ENCODE results near the gene C12orf42.
"Not testable (repeated sequence)": the region's sequence is repeated elsewhere in the genome, so short reads cannot be mapped to it uniquely, and the experiment has no call there.

The C12orf42 gene

DNA sequence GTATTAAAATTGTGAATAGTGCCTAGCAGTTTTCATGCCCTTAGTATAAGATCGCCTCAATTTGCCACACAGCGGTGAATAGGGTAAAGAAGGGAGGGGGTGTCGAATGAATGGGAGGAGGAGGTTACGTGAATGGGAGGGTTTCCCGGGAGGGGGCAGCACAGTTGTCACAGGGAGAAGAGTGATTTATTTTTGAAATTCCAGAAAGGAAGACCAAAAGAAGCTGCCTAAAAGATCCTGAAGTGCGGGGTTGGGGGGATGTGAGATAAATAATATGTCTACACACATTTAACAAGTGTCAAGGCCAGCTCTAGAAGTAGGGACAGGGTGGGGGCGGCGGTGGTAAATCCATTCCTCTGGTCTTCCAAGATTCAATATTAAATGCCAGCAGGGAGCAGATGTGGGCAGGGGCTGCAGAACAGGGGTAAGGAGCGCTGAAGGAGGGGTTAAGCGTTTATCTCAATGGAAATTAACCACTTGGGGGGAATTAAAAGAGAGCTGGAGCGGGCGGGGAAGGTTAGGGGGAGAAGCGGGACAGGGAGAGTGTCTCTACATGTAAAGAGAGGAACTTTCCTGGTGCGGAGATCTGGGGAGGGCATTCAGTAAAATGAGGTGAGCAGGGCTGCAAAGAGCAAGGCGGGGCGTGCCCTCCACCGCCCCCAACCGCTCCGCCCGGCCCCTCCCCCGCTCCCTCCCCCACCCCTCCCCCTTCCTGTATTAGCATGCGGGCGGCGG is 867 bp downstream of the C12orf42 start:
- no peak for DNase-seq

DNA sequence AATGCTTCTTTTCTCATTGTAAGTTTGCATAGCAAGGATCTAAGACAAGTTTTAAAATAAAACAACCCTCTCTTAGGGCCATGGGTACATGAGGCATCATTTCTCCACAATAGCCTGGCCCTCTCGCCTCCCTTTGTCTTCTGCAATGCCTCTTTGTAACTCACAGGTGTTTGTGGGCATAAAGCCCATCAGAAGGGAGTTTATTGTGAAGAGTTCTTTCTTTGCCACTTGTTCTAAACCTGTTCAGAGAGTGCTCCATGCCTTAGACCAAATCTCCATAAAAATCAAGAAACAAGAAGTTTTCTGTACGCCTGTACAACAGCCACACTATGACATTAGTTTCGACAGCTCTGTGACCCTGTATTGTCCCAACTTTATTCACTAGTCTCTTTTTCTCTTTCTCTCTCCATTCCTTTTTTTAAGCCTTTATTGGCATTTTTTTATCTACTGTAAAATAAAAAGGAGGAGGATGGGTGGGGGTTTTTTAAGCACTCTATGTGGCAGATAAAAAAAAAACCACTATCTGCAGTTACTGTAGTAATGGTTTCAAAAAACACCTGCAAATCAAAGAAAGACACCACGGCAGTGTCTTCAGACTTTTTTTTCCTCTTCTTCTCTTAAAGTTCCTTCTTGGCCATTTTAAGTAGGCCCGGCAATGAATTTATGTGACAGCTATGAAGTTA is 1.6 kb downstream of the C12orf42 start:
- no peak for DNase-seq

DNA sequence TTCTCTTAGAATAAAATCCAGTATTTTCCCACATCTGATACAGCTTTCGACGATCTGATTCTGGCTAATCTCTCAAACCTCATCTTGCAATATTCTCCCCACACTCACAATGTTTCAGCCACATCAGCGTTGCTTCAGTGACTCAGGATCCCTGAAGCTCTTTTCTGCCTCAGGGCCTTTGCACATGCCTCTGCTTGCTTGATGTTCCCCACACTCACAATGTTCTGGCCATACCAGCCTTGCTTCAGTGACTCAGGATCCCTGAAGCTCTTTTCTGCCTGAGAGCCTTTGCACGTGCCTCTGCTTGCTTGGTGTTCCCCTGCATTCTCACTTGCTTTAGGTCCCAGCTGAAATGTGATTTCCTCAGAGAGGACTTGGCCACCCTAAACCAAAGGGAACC is 2.6 kb downstream of the C12orf42 start:
- DNase-seq, result no peak

DNA sequence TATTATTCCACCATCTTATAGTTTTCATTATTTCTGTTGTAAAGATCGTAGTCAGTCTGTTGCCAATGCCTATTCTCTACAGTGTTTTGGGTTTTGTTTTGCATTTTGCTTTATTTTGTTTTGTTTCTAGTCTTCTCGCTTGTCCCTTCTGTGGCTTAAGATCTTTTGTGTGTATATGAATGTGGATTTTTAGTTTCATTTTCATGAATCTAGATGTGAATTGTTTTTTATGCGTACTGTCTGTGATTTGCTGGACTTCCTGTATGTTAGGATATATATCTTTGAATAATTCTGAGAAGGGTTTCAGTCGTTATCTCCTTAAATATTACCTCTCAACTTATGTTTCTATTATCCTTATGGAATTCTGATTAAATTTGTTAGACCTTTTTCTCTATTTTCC is 13.4 kb downstream of the C12orf42 start:
- DNase-seq, result no peak

DNA sequence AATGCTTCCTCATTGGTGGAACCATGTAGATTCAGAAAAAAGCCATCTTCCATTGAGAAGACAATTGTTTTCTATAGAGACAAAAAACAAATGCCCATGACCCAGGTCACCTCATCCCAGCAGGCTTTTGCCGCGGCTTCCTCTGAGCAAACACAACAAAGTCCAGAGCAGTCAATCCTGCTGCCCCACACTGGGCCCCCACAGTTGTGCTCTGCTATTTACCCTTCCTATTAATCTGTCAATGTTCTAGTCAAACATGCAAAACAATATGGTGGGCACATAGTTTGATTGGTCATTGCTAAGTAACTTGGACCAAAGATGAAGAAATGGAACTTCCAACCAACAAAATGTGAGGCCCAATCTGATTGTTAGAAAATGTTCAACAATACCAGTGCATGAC is 20.7 kb downstream of the C12orf42 start:
- no peak for DNase-seq

DNA sequence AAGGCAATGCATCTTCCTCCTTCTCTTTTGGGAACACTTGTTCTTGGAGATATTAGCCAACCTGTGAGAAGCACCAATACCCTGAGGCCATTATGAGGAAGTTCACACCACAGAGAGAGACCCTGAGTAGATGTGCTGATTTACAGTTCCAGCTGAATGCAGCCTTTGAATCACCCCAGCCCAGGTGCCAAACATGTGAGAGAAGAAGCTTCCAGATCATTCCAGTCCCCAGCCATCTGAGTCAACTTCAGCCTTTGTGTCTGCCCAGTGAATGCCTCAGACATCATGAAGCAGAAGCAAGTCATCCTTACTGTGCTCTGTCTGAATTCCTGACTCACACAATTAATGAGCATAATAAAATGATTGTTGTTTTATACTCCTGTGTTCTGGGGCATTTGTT is 25.1 kb downstream of the C12orf42 start:
- no peak for DNase-seq

DNA sequence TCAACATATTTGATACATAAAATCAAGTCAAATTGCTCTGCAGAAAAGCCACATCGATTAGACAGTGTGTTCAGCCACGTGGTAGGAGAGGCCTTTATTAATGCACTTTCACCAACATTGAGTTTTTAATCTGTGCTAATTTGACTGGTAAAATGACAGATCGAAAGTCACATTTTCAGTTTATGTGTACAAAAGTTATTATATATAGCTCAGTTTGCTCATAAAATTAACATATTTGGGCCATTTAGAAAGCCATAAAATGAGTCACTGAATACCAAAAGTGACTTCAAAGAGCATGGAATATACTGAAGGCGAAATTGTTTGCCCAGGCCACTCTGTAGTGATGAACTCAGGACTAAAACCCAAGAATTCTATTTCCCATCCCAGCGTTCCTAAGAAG is 26.0 kb downstream of the C12orf42 start:
- no peak for DNase-seq

DNA sequence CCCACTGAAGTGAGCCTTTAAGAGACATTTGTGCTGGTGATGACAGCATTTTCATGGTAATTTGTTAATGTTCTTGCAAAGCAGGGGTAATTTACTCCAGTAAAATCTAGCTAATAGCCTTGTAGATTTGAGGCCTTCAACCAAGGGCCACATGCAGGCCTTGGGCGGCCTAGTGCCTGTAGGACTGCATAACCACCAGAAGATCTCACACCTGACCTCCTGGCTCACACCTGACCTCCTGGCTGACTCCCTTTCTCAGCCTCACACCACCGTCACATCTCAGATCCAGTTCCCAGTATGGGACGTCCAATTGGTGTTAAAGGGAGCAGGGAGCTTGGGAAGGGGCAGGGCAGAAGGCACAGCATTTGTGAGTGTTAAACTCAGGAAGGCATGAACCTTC is 26.9 kb downstream of the C12orf42 start:
- DNase-seq, result no peak

DNA sequence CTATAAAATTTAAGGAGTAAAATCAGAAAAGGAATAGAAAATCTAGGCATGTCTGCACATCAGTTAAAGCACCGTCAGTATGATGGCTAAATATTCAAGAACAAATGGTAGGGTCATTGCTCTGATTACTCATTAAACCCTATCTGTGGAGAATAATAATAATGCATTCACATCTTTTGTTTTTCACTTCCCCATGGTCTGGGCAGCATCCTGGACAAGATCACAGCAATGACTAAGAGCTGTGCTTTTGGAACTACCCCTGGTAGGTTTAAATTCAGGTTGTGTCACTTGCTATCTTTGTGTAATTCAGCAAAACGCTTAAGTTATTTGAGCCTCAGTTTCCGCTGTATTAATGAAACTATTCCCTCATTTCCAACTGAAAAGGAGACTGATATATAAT is 33.1 kb downstream of the C12orf42 start:
- no peak for DNase-seq

DNA sequence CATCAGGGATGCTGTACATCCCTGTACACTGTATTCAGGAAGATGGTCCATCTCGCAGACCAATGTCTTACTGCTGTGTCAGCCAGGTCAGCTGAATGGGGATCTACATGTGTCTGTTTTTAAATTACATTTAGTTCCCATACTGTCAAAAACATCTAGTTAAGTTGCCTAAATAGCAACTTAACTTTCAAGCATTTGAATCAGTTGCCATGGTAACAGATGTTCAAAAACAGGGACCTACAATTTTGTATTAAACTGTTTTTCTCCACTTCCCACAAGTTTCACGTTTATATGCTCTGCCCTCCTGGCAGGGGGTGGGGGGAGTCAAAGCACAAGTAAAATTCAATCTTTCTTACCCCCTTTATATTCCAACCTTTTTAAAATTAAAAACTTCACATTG is 38.3 kb downstream of the C12orf42 start:
- no peak for DNase-seq

DNA sequence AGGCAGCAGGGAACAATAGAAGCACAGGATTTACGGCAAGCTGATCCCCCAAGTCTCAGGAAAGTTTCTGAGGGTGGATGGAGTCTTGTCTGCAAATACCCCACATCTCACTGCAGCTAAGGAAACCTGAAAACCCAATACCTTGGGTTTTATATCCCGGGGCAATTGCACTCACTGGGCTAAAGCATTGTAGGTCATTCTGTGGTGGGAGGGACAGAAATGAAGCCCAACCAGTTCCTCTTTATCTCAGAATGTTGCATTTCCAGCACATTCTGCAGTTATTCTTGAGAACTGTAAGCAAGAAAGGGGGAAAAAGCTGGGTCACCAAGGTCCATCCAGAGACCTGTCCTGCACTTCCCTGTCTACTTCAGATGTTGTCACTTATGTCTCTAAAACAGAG is 39.8 kb downstream of the C12orf42 start:
- DNase-seq, result no peak

DNA sequence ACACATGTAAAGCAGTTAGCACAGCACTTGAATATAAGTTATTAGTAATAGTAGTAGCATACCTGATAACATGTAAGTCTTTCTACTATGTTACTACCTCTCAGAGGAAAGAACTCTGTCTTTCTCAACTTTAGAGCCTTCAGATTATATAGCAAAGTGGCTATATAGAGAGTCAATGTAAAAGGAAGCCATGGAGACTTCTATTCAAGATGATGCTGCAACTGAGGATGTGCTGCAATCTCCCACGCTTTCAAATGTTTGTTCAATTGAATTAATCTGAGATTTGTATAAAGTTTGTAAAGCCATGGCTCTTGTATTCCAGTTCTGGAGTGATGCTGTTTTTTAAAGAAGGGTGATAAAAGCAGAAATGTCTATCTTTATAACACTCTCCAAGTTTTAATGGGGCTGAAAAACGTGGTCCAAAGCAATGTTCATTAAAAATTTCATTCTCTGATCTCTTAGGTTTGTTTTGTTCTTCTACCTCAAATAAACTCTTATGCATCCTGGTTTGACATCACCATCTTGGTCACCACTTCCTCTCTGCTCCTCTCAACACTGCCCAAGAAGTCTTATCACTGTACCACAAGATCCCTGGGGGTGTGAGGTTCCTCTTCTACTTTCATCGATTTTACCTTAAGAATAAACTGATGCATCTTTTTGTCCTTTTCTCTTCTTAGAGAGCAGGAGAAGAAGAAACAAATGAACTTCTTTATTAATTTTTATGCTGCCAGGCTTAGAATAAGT is 40.6 kb downstream of the C12orf42 start:
- DNase-seq, result no peak

DNA sequence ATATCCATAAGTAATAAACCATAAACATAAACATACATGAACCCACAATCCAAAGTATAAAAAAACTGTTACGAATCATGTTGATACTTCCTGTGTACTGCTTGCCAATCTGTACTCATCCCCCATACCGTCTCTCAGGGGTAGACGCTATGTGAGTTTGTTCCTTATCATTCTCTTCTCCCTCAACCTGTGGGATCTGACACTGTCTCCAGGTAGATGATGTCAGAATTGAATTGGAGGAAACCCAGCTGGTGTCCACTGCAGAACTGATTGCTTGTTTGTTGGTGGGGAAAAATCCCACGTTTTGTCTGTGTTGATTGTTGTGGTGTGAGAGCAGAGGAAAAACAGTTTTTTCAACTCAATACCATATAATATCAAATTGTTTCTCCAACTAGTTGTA is 50.8 kb downstream of the C12orf42 start:
- no peak for DNase-seq

DNA sequence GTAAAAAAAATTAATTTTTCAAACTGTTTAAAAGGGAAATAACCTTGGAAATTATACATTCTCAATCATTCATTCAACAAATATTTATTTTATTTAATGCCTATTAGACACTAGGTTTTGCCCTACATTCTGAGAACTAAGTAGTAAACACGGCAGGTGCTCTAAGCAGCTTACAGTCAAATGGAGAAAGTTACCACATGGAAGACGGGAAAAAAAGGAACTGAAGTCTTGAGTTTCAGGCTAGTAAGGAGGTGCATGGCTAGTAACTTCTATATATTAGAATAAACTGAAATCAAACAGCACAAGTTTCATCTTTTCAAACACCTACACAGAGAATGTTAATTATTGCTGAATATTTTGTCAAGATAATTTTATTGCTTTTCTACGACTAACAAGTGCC is 52.9 kb downstream of the C12orf42 start:
- DNase-seq, result peak in 1 of 2 donors; percentile 36

DNA sequence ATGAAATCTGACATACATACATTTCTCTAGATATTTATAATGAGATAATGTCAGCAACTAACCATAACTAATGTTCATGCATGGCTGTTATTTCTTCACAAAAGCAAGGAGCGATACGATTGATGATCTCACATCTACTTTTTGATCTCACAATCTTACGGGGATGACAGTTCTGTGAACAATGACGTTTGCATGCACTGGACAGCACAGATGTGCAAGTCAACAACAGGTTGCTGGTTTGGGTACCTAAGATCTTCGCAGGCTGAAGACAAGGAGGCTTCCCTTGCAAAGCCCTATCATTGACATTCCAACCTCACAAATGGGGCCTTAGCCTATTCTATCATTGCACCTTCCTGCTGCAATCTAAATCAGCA is 53.6 kb downstream of the C12orf42 start:
- no peak for DNase-seq

DNA sequence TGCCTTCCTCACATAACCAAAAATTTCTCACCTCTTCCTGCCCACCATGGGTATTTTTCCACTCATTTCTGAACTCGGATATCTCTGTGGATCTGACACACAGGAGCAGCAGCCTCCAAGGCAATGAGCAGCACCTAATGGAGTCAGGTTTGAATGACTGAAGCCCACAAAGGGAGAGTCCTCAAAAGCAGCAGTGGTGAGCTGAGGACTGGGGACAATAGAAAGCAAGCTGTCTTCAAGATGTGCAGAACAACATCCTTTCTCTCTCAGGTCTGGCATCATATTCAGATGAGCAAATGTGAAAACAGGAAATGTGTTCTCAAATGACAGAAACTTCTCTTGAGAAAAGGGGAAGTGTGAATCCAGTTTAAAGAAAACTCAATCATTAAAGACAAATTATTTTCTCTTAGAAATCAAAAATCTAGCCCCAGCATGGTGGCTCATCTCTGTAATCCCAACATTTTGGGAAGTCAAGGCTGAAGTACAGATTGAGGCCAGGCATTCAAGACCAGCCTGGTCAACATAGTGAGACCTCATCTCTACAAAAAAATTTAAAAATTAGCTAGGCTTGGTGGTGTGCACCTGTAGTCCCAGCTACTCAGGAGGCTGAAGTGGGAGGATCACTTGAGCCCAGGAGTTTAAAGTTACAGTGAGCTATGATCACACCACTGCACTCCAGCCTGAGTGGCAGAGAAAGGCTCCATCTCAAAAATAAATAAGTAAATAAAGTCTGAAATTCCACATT is 54.2 kb downstream of the C12orf42 start:
- DNase-seq, result no peak

DNA sequence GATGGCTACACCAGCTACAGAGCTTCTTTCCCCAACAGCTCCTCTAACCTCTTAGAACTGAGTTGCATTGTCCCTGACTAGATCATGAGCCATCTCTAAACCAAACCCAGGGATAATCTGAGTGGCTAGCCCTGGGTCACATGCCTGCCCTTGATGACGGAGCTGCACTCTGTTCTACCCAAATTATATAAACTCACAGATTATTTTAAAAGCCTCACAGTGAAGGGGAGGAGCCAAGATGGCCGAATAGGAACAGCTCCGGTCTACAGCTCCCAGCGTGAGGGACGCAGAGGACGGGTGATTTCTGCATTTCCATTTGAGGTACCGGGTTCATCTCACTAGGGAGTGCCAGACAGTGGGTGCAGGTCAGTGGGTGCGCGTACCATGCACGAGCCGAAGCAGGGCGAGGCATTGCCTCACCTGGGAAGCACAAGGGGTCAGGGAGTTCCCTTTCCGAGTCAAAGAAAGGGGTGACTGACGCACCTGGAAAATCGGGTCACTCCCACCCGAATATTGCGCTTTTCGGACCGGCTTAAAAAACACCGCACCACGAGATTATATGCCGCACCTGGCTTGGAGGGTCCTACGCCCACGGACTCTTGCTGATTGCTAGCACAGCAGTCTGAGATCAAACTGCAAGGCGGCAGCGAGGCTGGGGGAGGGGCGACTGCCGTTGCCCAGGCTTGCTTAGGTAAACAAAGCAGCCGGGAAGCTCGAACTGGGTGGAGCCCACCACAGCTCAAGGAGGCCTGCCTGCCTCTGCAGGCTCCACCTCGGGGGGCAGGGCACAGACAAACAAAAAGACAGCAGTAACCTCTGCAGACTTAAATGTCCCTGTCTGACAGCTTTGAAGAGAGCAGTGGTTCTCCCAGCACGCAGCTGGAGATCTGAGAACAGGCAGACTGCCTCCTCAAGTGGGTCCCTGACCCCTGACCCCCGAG is 61.3 kb downstream of the C12orf42 start:
- DNase-seq, result not testable (repeated sequence)

DNA sequence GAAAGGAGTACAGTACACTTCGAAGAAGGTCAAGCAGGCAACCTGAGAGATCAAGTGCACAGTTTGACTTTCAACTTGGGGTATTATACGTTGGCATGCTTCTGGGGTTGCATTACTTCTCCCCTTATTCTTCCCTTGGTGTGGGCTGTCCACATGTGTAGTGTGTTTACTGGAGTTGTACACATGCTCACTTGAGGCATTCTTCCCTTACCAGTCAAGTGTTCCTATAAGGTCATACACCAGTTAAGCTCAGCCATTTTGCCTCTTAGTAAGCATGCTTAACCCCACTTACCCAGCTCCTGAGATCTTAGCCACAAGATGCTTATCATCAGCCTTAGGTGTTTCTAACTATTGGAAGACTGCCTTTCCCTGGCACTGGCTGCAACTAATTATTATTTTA is 63.8 kb downstream of the C12orf42 start:
- DNase-seq, result no peak

DNA sequence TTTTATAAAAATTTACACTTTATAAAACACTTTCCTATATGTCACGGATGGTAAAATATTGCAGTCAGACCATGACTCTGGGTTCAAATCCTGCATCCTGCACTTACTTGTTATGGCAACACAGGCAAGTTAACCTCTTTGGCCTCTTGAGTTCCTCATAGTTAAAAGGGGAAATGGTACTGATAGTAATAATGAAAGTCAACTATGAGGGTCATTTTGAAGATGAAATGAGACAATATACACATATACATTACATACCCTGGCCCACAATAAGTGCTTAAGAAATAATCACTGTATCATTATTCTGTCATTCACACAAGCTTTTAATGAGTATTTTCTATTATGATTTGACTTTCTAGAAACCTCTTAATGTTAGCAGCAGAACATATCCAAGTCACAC is 64.4 kb downstream of the C12orf42 start:
- DNase-seq, result no peak

DNA sequence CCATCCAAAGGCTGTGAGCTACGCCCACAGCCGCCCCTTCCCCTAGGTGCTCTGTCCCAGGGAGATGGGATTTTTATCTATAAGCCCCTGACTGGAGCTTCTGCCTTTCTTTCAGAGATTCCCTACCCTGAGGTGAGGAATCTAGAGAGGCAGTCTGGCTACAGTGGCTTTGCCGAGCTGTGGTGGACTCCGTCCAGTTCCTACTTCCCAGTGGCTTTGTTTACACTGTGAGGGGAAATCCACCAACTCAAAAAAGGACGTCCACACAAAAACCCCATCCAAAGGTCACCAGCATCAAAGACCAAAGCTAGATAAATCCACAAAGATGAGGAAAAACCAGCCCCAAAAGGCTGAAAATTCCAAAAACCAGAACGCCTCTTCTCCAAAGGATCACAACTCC is 70.1 kb downstream of the C12orf42 start:
- DNase-seq, result not testable (repeated sequence)

DNA sequence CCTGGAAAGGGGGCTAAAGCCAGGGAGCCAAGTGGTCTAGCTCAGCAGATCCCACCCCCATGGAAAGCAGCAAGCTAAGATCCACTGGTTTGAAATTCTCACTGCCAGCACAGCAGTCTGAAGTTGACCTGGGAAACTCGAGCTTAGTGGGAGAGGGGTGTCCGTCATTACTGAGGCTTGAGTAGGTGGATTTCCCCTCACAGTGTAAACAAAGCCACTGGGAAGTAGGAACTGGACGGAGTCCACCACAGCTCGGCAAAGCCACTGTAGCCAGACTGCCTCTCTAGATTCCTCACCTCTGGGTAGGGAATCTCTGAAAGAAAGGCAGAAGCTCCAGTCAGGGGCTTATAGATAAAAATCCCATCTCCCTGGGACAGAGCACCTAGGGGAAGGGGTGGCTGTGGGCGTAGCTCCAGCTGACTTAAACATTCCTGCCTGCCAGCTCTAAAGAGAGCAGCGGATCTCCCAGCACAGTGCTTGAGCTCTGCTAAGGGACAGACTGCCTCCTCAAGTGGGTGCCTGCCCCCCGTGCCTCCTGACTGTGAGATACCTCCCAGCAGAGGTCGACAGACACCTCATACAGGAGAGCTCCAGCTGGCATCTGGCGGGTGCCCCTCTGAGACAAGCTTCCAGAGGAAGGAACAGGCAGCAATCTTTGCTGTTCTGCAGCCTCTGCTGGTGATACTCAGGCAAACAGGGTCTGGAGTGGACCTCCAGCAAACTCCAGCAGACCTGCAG is 70.8 kb downstream of the C12orf42 start:
- not testable (repeated sequence) for DNase-seq
